Panc1 (cell line): Measurements from ENCODE around the gene AGPAT3.

Experiments used
- CTCF ChIP-seq: fragments of 450-650 bp; IDR thresholded peaks from 2 replicates; pipeline ENCODE4 v1.5.1; 2017; ENCODE audit warnings: mild to moderate bottlenecking
- POLR2AphosphoS5 ChIP-seq: IDR thresholded peaks from 2 replicates; pipeline ENCODE4 v1.6.1; 2012; ENCODE audit warnings: mild to moderate bottlenecking, low read depth, low read length, moderate library complexity
- REST ChIP-seq, 2 experiments: IDR thresholded peaks; 2 replicates each; pipeline ENCODE4 v1.6.1; 2011 to 2012; ENCODE audit warnings: low read depth in 2 of 2, control low read depth in 1 of 2, low read length in 1 of 2, mild to moderate bottlenecking in 1 of 2, moderate library complexity in 1 of 2; ENCODE audit not compliant: insufficient read depth in 1 of 2

GRCh38 chr21:43988506-43989230 lies 123.6 kb downstream of the AGPAT3 start:
- TF ChIP-seq CTCF (no peak), POLR2AphosphoS5 (no peak), REST (IDR thresholded peaks at IDR 0.05; ENCODE audit: insufficient read depth in 1 of 2, low read depth in 2 of 2, low read length in 1 of 2) (no peak)
